Neural progenitor cell (in vitro differentiated cells): Measurements from ENCODE around the gene SPOCD1. TPM values are rescaled to one million over a fixed set of nuclear protein-coding genes. Genes with fewer than 3 reads are reported as not detected.

Experiments
- DNase-seq: peaks from one replicate; pipeline ENCODE4 v3.0.0-alpha.2; 2016; ENCODE audit warnings: low spot score
- H2AFZ ChIP-seq: fragments of 200-600 bp; sonication (generic); replicated peaks from 2 replicates; pipeline ENCODE4 v1.6.1; 2016; ENCODE audit warnings: antibody characterized with exemption
- H3F3A ChIP-seq: fragments of 200-600 bp; sonication (generic); 2 replicates; pipeline ENCODE4 v1.6.1; 2016; ENCODE audit warnings: antibody characterized with exemption, low read depth
- H3K27ac ChIP-seq: fragments of 200-600 bp; sonication (generic); 2 replicates; pipeline ENCODE4 v1.5.1; 2016; ENCODE audit warnings: mild to moderate bottlenecking
- H3K27me3 ChIP-seq: fragments of 200-600 bp; sonication (generic); 2 replicates; pipeline ENCODE4 v1.6.1; 2016; ENCODE audit warnings: mild to moderate bottlenecking, moderate library complexity
- H3K36me3 ChIP-seq: fragments of 200-600 bp; sonication (generic); 2 replicates; pipeline ENCODE4 v1.5.1; 2016
- H3K4me1 ChIP-seq: fragments of 200-600 bp; sonication (generic); 2 replicates; pipeline ENCODE4 v1.6.1; 2016; ENCODE audit warnings: mixed run types
- H3K4me2 ChIP-seq: fragments of 200-600 bp; sonication (generic); 2 replicates; pipeline ENCODE4 v1.6.1; 2016
- H3K4me3 ChIP-seq: fragments of 200-600 bp; sonication (generic); 2 replicates; pipeline ENCODE4 v1.5.1; 2016
- H3K79me2 ChIP-seq: fragments of 200-600 bp; sonication (generic); 2 replicates; pipeline ENCODE4 v1.6.1; 2016; ENCODE audit warnings: low read depth
- H3K9ac ChIP-seq: fragments of 200-600 bp; sonication (generic); 2 replicates; pipeline ENCODE4 v1.6.1; 2016
- H3K9me3 ChIP-seq: fragments of 200-600 bp; sonication (generic); 2 replicates; pipeline ENCODE4 v1.5.1; 2016; ENCODE audit warnings: low read depth
- H4K20me1 ChIP-seq: fragments of 200-600 bp; sonication (generic); 2 replicates; pipeline ENCODE4 v1.6.1; 2016; ENCODE audit warnings: low read depth
- H3K27ac Mint-ChIP-seq: 3 replicates; pipeline ENCODE4 v1.8.0; 2021; ENCODE audit warnings: mixed read lengths
- H3K27me3 Mint-ChIP-seq: 2 replicates; pipeline ENCODE4 v1.8.0; 2022; ENCODE audit warnings: low read depth, mild to moderate bottlenecking, inconsistent platforms, moderate library complexity, mixed read lengths; ENCODE audit not compliant: insufficient read depth
- H3K36me3 Mint-ChIP-seq: 3 replicates; pipeline ENCODE4 v1.8.0; 2021; ENCODE audit warnings: mixed read lengths
- H3K4me1 Mint-ChIP-seq: 3 replicates; pipeline ENCODE4 v1.8.0; 2021; ENCODE audit warnings: mixed read lengths
- H3K4me3 Mint-ChIP-seq: 3 replicates; pipeline ENCODE4 v1.8.0; 2021; ENCODE audit warnings: mild to moderate bottlenecking, moderate library complexity, mixed read lengths
- H3K9me3 Mint-ChIP-seq: 3 replicates; pipeline ENCODE4 v1.8.0; 2020; ENCODE audit warnings: mixed read lengths
- EZH2 ChIP-seq: fragments of 200-600 bp; sonication (generic); IDR thresholded peaks from 2 replicates; pipeline ENCODE4 v1.6.1; 2017; ENCODE audit warnings: antibody characterized with exemption, mild to moderate bottlenecking, moderate library complexity
- EZH2phosphoT487 ChIP-seq: fragments of 200-600 bp; sonication (generic); IDR thresholded peaks from 2 replicates; pipeline ENCODE4 v1.6.1; 2017; ENCODE audit warnings: antibody characterized with exemption
- total RNA-seq: library from RNA; depleted of rRNA; stranded (reverse); fragments of >200 nt; gene quantifications from 2 replicates; pipeline ENCODE4 v1.2.3, GENCODE V29; 2015; ENCODE audit warnings: low replicate concordance
- TF ChIP-seq, protein P1 (sequence below): fragments of 200-600 bp; sonication (generic); IDR thresholded peaks from 2 replicates; pipeline ENCODE4 v1.5.1; 2017; ENCODE audit warnings: antibody characterized with exemption, mild to moderate bottlenecking

SPOCD1 gene
- total RNA-seq, 1 donor from 2014 or later, result 1.4 TPM

DNA sequence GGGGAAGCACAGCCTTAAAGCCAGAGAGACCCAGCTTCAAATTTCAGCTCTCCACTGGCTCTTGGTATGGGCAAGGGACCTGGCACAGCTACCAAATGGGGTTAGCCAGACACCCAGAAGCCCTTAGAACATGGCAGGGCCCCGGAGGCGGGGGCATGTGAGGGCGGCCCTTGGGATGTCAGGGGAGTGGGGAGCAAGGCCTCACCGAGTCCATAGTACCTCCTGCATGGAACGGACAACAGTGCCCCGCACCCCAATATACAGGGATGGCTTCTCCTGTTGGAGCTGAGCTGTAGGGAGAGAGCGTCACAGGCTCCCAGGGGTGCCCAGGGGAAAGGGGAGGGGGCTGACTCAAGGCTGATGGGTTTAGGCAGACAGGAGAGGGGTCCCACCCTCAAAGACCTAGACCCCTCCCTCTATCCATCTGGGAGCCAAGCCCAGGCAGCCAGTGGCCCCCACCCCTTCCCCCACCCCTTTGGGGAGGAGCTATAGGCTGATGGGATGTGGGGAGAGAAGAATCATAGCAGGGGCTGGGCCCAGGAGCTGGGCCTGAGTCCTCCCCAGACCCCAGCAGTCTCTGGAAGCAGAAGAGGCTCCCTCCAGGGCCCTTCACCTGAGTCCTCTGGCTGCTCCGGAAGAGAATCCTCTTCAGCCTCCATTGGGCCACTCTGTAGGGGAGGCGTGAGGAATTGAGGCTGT lies 16.5 kb downstream of the SPOCD1 start:
- H3K9ac ChIP-seq, result no peak overlapping the region
- H3K4me3 Mint-ChIP-seq, result no peak overlapping the region
- H3K79me2 ChIP-seq, result no peaks in the 10 kb centered on the region
- peak overlapping the region; percentile 74 for H3K27ac Mint-ChIP-seq
- peaks cover 41% of the 10 kb centered on the region for H3K4me1 Mint-ChIP-seq
- no peak overlapping the region for H3K27ac ChIP-seq
- H3K9me3 Mint-ChIP-seq, result no peaks in the 10 kb centered on the region
- no peak for DNase-seq
- H3K27me3 ChIP-seq, result no peaks in the 10 kb centered on the region
- no peaks in the 10 kb centered on the region for H3K9me3 ChIP-seq
- H3K4me1 ChIP-seq, result peaks cover 29% of the 10 kb centered on the region
- peaks cover 3% of the 10 kb centered on the region for H3K27me3 Mint-ChIP-seq
- H4K20me1 ChIP-seq, result no peaks in the 10 kb centered on the region
- no peak overlapping the region for H3K4me2 ChIP-seq
- H3K4me3 ChIP-seq, result no peak overlapping the region
- no peaks in the 10 kb centered on the region for H3K36me3 ChIP-seq
- TF ChIP-seq EZH2 (no peak), EZH2phosphoT487 (no peak)
- TF ChIP-seq, protein P1, sequence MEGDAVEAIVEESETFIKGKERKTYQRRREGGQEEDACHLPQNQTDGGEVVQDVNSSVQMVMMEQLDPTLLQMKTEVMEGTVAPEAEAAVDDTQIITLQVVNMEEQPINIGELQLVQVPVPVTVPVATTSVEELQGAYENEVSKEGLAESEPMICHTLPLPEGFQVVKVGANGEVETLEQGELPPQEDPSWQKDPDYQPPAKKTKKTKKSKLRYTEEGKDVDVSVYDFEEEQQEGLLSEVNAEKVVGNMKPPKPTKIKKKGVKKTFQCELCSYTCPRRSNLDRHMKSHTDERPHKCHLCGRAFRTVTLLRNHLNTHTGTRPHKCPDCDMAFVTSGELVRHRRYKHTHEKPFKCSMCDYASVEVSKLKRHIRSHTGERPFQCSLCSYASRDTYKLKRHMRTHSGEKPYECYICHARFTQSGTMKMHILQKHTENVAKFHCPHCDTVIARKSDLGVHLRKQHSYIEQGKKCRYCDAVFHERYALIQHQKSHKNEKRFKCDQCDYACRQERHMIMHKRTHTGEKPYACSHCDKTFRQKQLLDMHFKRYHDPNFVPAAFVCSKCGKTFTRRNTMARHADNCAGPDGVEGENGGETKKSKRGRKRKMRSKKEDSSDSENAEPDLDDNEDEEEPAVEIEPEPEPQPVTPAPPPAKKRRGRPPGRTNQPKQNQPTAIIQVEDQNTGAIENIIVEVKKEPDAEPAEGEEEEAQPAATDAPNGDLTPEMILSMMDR, result no peak
- H3K36me3 Mint-ChIP-seq, result no peaks in the 10 kb centered on the region
- no peaks in the 10 kb centered on the region for H3F3A ChIP-seq
- H2AFZ ChIP-seq, result peak overlapping the region; percentile 60

DNA sequence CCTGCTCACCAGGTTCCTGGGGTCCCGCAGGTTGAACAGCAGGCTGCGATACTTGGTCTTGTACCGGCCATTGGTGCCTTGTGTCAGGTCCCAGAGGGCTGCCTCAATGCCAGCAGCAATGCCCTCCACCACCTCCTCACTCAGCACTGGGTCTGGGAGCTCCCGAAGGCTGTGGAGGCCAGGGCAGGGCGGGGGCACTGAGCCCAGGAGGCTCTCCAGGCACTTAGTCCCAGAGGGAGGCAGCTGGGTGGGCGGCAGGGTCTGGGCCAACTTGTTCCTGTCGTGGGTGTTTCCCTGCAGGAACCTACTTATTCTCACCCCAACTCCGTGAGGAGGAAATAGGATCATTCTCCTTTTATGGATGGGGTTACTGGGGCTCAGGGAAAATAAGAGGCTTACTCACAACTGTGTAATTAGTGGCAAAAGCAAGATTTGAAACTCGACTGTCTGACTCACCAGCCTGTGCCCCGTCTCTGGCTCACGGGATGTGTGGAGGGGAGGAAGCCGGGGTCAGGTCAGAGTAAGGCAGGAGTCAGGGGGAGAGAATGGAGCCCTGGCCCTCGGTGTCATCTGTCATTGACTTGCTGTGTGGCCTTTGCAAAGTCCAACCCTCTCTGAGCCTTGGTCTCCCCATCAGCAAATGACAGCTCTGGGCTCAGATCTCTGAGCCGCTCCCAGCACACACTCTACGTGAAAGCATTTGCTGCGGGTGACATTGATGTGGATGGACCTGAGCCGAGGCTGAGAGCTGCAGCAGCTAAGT lies 17.2 kb downstream of the SPOCD1 start:
- DNase-seq, result no peak
- TF ChIP-seq EZH2, result no peak
- no peak for TF ChIP-seq EZH2phosphoT487
- TF ChIP-seq, protein P1, result no peak
- Histone ChIP-seq H4K20me1 (no peaks in the 10 kb centered on the region), H3K9ac (no peak overlapping the region), H3K36me3 (no peaks in the 10 kb centered on the region), H2AFZ (no peak overlapping the region), H3K4me3 (no peak overlapping the region), H3K27ac (no peak overlapping the region), H3K4me2 (no peak overlapping the region), H3K27me3 (no peaks in the 10 kb centered on the region), H3K4me1 (peaks cover 29% of the 10 kb centered on the region), H3K79me2 (no peaks in the 10 kb centered on the region), H3F3A (no peaks in the 10 kb centered on the region), H3K9me3 (no peaks in the 10 kb centered on the region)
- peak overlapping the region; percentile 74 for H3K27ac Mint-ChIP-seq
- peaks cover 3% of the 10 kb centered on the region for H3K27me3 Mint-ChIP-seq
- H3K4me1 Mint-ChIP-seq, result peaks cover 41% of the 10 kb centered on the region
- no peaks in the 10 kb centered on the region for H3K9me3 Mint-ChIP-seq
- peak overlapping the region; percentile 27 for H3K4me3 Mint-ChIP-seq
- no peaks in the 10 kb centered on the region for H3K36me3 Mint-ChIP-seq

DNA sequence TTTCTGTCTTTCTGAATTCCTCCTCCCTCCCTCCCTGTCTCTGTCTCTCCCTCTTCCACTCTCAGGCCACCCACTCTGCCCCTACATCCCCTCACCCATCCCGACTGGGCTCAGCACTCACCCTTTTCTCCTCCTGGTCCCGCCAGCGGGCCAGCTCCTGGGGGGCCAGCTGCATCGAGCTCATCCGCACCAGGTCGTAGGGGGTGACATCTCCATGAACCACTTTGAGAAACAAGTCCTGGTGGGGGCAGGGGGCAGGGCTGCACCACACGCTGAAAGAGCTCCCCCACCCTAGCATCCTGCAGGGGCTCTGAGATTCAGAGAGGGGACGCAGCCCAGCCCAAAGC lies 17.8 kb downstream of the SPOCD1 start:
- H4K20me1 ChIP-seq, result no peaks in the 10 kb centered on the region
- H3K27ac ChIP-seq, result no peak overlapping the region
- H3K36me3 ChIP-seq, result no peaks in the 10 kb centered on the region
- peaks cover 41% of the 10 kb centered on the region for H3K4me1 Mint-ChIP-seq
- H3K4me3 ChIP-seq, result no peak overlapping the region
- H3K27ac Mint-ChIP-seq, result no peak overlapping the region
- no peaks in the 10 kb centered on the region for H3K36me3 Mint-ChIP-seq
- H3K79me2 ChIP-seq, result no peaks in the 10 kb centered on the region
- H3K9ac ChIP-seq, result no peak overlapping the region
- peaks cover 3% of the 10 kb centered on the region for H3K27me3 Mint-ChIP-seq
- no peak overlapping the region for H2AFZ ChIP-seq
- H3K4me1 ChIP-seq, result peaks cover 29% of the 10 kb centered on the region
- H3K4me3 Mint-ChIP-seq, result no peak overlapping the region
- H3K9me3 Mint-ChIP-seq, result no peaks in the 10 kb centered on the region
- H3K4me2 ChIP-seq, result no peak overlapping the region
- TF ChIP-seq EZH2 (no peak), EZH2phosphoT487 (no peak)
- TF ChIP-seq, protein P1, result no peak
- H3K27me3 ChIP-seq, result no peaks in the 10 kb centered on the region
- no peak for DNase-seq
- H3K9me3 ChIP-seq, result no peaks in the 10 kb centered on the region
- no peaks in the 10 kb centered on the region for H3F3A ChIP-seq
